NCI-H526 treated with DMSO at 0.1 percent for 48 hours (cell line): ENCODE data around the gene SMAP1.
"Not testable (repeated sequence)": the region's sequence is repeated elsewhere in the genome, so short reads cannot be mapped to it uniquely, and the experiment has no call there.

Source experiments
- DNase-seq: peaks from one replicate; lab custom pipeline; 2025; lab: John Stamatoyannopoulos, UW

The SMAP1 gene

GRCh38 chr6:70740746-70741145, 73.1 kb downstream of the SMAP1 start:
- DNase-seq = not testable (repeated sequence)

GRCh38 chr6:70742462-70742861, 74.8 kb downstream of the SMAP1 start:
- DNase-seq = not testable (repeated sequence)

- no peak for DNase-seq
These were observed 86.2 kb downstream of the SMAP1 start for GRCh38 chr6:70753870-70754380.

GRCh38 chr6:70758883-70759282, 91.2 kb downstream of the SMAP1 start:
- no peak for DNase-seq

- no peak for DNase-seq
These were observed 96.2 kb downstream of the SMAP1 start for GRCh38 chr6:70763754-70764510.

- no peak for DNase-seq
These were observed 97.0 kb downstream of the SMAP1 start for GRCh38 chr6:70764706-70765105.

GRCh38 chr6:70771351-70771750, 103.7 kb downstream of the SMAP1 start:
- DNase-seq = not testable (repeated sequence)

GRCh38 chr6:70779934-70780333, 112.3 kb downstream of the SMAP1 start:
- DNase-seq = no peak

- no peak for DNase-seq
These were observed 123.0 kb downstream of the SMAP1 start for GRCh38 chr6:70790483-70791224.

GRCh38 chr6:70797625-70798024, 129.9 kb downstream of the SMAP1 start:
- DNase-seq = no peak

GRCh38 chr6:70806086-70806485, 138.4 kb downstream of the SMAP1 start:
- DNase-seq = no peak

- DNase-seq = no peak
These were observed 144.1 kb downstream of the SMAP1 start for GRCh38 chr6:70811788-70812187.

GRCh38 chr6:70813885-70814284, 146.2 kb downstream of the SMAP1 start:
- no peak for DNase-seq

GRCh38 chr6:70819646-70820045, 152.0 kb downstream of the SMAP1 start:
- DNase-seq = no peak

GRCh38 chr6:70820778-70821177, 153.1 kb downstream of the SMAP1 start:
- DNase-seq = no peak

- no peak for DNase-seq
These were observed 154.1 kb downstream of the SMAP1 start for GRCh38 chr6:70821751-70822150.

GRCh38 chr6:70823651-70824050, 156.0 kb downstream of the SMAP1 start:
- no peak for DNase-seq

- no peak for DNase-seq
These were observed 163.7 kb downstream of the SMAP1 start for GRCh38 chr6:70831427-70831826.

GRCh38 chr6:70834520-70834919, 166.8 kb downstream of the SMAP1 start:
- no peak for DNase-seq

GRCh38 chr6:70838907-70839285, 171.2 kb downstream of the SMAP1 start:
- DNase-seq = no peak

- DNase-seq = no peak
These were observed 171.9 kb downstream of the SMAP1 start for GRCh38 chr6:70839286-70840266.

GRCh38 chr6:70841112-70841511, 173.4 kb downstream of the SMAP1 start:
- DNase-seq = no peak
